Loucy (cell line): ENCODE data around the gene KCNK5.

Experiments used
- H2AFZ ChIP-seq: fragments of 200-600 bp; sonication (generic); 2 replicates; pipeline ENCODE4 v1.6.0; 2016; ENCODE audit warnings: antibody characterized with exemption, mild to moderate bottlenecking, low read length, moderate library complexity
- H3F3A ChIP-seq: fragments of 200-600 bp; 2 replicates; pipeline ENCODE4 v1.6.0; 2016; ENCODE audit warnings: antibody characterized with exemption, low read depth, mild to moderate bottlenecking
- H3K27me3 ChIP-seq: fragments of 200-600 bp; sonication (generic); 2 replicates; pipeline ENCODE4 v1.6.1; 2014; ENCODE audit warnings: low read length, mild to moderate bottlenecking; ENCODE audit not compliant: insufficient read depth, poor library complexity, severe bottlenecking
- H3K36me3 ChIP-seq: fragments of 200-600 bp; sonication (generic); 2 replicates; pipeline ENCODE4 v1.6.1; 2016; ENCODE audit warnings: low read length; ENCODE audit not compliant: insufficient read depth
- H3K4me1 ChIP-seq: fragments of 200-600 bp; sonication (generic); 2 replicates; pipeline ENCODE4 v1.5.1; 2014; ENCODE audit warnings: low read length, mild to moderate bottlenecking; ENCODE audit not compliant: insufficient read depth, poor library complexity, severe bottlenecking
- H3K4me2 ChIP-seq: fragments of 200-600 bp; sonication (generic); 2 replicates; pipeline ENCODE4 v1.6.0; 2014; ENCODE audit warnings: antibody characterized with exemption, low read length, low read depth, mild to moderate bottlenecking; ENCODE audit not compliant: poor library complexity, severe bottlenecking
- H3K4me3 ChIP-seq: fragments of 200-600 bp; sonication (generic); 2 replicates; pipeline ENCODE4 v1.5.1; 2014; ENCODE audit warnings: low read length, mild to moderate bottlenecking, mixed read lengths; ENCODE audit not compliant: poor library complexity, severe bottlenecking
- H3K79me2 ChIP-seq: fragments of 200-600 bp; sonication (generic); 2 replicates; pipeline ENCODE4 v1.6.1; 2014; ENCODE audit warnings: low read length; ENCODE audit not compliant: insufficient read depth
- H3K9ac ChIP-seq: fragments of 200-600 bp; sonication (generic); 2 replicates; pipeline ENCODE4 v1.6.0; 2014; ENCODE audit warnings: mild to moderate bottlenecking, low read depth, low read length, moderate library complexity; ENCODE audit not compliant: poor library complexity, severe bottlenecking
- H3K9me2 ChIP-seq: fragments of 200-600 bp; sonication (generic); replicated peaks from 2 replicates; pipeline ENCODE4 v1.6.1; 2016; ENCODE audit warnings: low read depth, low read length, mixed read lengths
- H3K9me3 ChIP-seq: fragments of 200-600 bp; sonication (generic); 2 replicates; pipeline ENCODE4 v1.6.1; 2014; ENCODE audit warnings: mild to moderate bottlenecking, antibody characterized with exemption, low read length, low read depth; ENCODE audit not compliant: insufficient read depth
- H4K20me1 ChIP-seq: fragments of 200-600 bp; sonication (generic); 2 replicates; pipeline ENCODE4 v1.6.0; 2014; ENCODE audit warnings: antibody characterized with exemption, low read length, mild to moderate bottlenecking; ENCODE audit not compliant: insufficient read depth, poor library complexity, severe bottlenecking
- EZH2phosphoT487 ChIP-seq: fragments of 200-600 bp; IDR thresholded peaks from 2 replicates; pipeline ENCODE4 v1.6.1; 2018; ENCODE audit warnings: antibody characterized with exemption, mild to moderate bottlenecking, moderate library complexity, borderline replicate concordance
- TF ChIP-seq, protein P1 (sequence below): fragments of 200-600 bp; sonication (generic); conservative IDR thresholded peaks from 2 replicates; pipeline ENCODE4 v1.5.1; 2014; ENCODE audit warnings: mild to moderate bottlenecking, antibody characterized with exemption, low read length

The KCNK5 gene

DNA sequence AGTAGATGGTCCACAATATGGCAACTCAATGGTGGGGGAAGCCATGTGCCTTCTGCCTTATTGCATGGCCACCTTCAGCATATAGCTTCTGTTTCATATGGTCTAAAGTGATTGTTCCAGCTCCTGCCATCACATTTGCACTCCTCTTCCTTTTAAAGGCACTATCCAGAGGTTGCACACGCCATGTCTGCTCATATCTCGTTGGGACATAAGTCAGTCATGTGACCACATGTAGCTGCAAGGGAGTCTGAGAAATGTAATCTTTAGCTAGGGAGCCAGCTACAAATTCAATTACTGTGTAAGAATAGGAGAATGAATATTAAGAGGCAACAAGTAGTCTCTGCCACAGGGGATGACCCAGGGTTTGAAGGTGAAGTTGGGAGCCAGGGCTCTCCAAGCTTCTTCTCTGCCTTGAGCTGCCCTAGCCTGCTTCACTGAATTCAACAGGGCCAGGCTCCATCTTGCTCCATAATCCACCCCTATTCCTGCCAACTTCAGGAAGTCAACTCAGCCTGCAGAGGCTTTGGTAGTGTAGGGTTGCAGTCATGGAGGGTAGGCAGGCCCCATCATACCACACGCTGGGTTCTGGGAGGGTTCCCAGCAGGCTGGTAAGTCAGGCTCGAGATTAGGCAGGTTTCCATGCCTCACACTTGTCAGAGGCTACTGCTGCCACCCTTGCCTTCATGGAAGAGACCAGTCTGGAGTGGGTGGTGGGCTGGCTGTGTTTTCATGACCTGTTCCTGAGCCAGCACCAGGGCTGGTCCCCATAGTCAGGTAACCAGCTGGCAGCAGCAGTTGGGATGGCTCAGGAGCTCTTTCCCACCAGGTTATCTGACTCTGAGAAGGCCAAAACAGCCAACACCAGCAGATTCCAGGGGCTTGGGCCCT lies 57.5 kb downstream of the KCNK5 start:
- Histone ChIP-seq H3K4me3 (no peak overlapping the region), H3K36me3 (no peaks in the 10 kb centered on the region), H3K9me3 (no peaks in the 10 kb centered on the region), H2AFZ (no peak overlapping the region), H3K4me1 (no peaks in the 10 kb centered on the region), H3F3A (no peaks in the 10 kb centered on the region), H3K27me3 (peaks cover 10% of the 10 kb centered on the region), H3K9me2 (no peaks in the 10 kb centered on the region), H3K79me2 (no peaks in the 10 kb centered on the region), H4K20me1 (no peaks in the 10 kb centered on the region), H3K9ac (no peak overlapping the region), H3K4me2 (no peak overlapping the region)
- TF ChIP-seq, protein P1, sequence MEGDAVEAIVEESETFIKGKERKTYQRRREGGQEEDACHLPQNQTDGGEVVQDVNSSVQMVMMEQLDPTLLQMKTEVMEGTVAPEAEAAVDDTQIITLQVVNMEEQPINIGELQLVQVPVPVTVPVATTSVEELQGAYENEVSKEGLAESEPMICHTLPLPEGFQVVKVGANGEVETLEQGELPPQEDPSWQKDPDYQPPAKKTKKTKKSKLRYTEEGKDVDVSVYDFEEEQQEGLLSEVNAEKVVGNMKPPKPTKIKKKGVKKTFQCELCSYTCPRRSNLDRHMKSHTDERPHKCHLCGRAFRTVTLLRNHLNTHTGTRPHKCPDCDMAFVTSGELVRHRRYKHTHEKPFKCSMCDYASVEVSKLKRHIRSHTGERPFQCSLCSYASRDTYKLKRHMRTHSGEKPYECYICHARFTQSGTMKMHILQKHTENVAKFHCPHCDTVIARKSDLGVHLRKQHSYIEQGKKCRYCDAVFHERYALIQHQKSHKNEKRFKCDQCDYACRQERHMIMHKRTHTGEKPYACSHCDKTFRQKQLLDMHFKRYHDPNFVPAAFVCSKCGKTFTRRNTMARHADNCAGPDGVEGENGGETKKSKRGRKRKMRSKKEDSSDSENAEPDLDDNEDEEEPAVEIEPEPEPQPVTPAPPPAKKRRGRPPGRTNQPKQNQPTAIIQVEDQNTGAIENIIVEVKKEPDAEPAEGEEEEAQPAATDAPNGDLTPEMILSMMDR = no peak
- no peak for TF ChIP-seq EZH2phosphoT487

DNA sequence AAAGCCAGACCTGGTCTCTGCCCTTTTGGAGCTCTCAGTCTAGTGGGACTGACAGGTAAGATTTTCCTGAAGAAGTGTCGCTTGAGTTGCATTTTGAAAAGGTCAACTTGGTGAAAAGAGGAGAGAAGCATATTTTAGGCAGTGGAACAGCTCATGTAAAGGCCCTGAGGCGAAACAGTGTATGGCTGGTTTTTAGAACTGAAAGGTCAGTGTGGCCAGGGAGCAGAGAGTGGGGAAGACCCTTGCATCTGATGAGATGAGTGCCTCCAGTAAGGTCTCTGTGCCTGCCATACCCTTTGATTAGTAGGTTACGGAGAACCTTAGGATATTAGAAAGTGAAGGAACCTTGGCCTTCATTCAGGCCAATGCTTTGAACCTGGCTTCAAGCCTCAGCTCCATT lies 58.4 kb downstream of the KCNK5 start:
- TF ChIP-seq, protein P1 = no peak
- no peak for TF ChIP-seq EZH2phosphoT487
- Histone ChIP-seq H3K4me2 (no peak overlapping the region), H3K79me2 (no peaks in the 10 kb centered on the region), H2AFZ (no peak overlapping the region), H3K9ac (no peak overlapping the region), H4K20me1 (no peaks in the 10 kb centered on the region), H3K4me3 (no peak overlapping the region), H3K9me2 (no peaks in the 10 kb centered on the region), H3K36me3 (no peaks in the 10 kb centered on the region), H3K9me3 (no peaks in the 10 kb centered on the region), H3F3A (no peaks in the 10 kb centered on the region), H3K4me1 (no peaks in the 10 kb centered on the region), H3K27me3 (peaks cover 10% of the 10 kb centered on the region)

DNA sequence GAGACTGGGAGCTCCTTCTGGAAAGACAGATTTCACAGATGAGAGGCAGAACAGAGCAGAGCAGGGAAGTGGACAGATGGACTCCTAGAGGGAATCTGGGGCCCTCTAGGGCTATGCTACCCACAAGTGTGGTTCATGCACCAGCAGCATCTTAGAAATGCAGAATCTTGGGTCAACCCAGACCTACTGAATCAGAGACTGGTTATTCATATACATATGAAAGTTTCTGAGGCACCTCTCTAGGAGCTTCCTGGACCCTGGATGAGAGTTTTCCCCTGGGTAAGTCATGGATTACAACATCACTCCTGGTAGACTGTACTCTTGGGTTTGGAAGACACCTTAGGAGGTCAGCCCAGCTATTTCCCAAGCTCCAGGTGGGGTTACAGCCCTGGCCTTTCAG lies 58.9 kb downstream of the KCNK5 start:
- no peak overlapping the region for H3K9ac ChIP-seq
- TF ChIP-seq, protein P1 = no peak
- TF ChIP-seq EZH2phosphoT487 = no peak
- no peaks in the 10 kb centered on the region for H3K9me2 ChIP-seq
- H3K4me1 ChIP-seq = no peaks in the 10 kb centered on the region
- no peaks in the 10 kb centered on the region for H4K20me1 ChIP-seq
- H3K79me2 ChIP-seq = no peaks in the 10 kb centered on the region
- no peaks in the 10 kb centered on the region for H3K9me3 ChIP-seq
- no peak overlapping the region for H3K4me3 ChIP-seq
- H2AFZ ChIP-seq = no peak overlapping the region
- H3K36me3 ChIP-seq = no peaks in the 10 kb centered on the region
- peaks cover 10% of the 10 kb centered on the region for H3K27me3 ChIP-seq
- H3F3A ChIP-seq = no peaks in the 10 kb centered on the region
- no peak overlapping the region for H3K4me2 ChIP-seq
